ENCODE results near the gene RBFOX2.

The RBFOX2 gene

GRCh38 chr22:35940166-35940565 is 88.5 kb downstream of the RBFOX2 start:
- no peaks in the 10 kb centered on the region for H3K27me3 ChIP-seq (ENCODE audit: insufficient read depth, low read length)
- H3K4me1 ChIP-seq (ENCODE audit: insufficient read depth, low read length, severe bottlenecking): no peaks in the 10 kb centered on the region
- H4K20me1 ChIP-seq (ENCODE audit: insufficient read depth, low read length): no peaks in the 10 kb centered on the region
- H3K4me2 ChIP-seq (ENCODE audit: low read length): no peak overlapping the region
- no peaks in the 10 kb centered on the region for H3K9me2 ChIP-seq (ENCODE audit: low read depth, low read length)
- H3K36me3 ChIP-seq (ENCODE audit: insufficient read depth, low read length): no peaks in the 10 kb centered on the region
- no peak overlapping the region for H3K27ac ChIP-seq (ENCODE audit: low read depth, low read length, poor library complexity, severe bottlenecking)
- no peaks in the 10 kb centered on the region for H3K79me2 ChIP-seq (ENCODE audit: insufficient read depth, low read length)
- H3K4me3 ChIP-seq (ENCODE audit: low read depth, low read length, poor library complexity, severe bottlenecking): no peak overlapping the region
- H2AFZ ChIP-seq (ENCODE audit: low read length): no peak overlapping the region
- no peak for TF ChIP-seq CTCF (IDR thresholded peaks at IDR 0.05; ENCODE audit: low read length)
- no peak for TF ChIP-seq EZH2 (IDR thresholded peaks at IDR 0.05; ENCODE audit: borderline replicate concordance, low read length)
- H3F3A ChIP-seq (ENCODE audit: insufficient read depth, low read length): no peaks in the 10 kb centered on the region
- H3K9me3 ChIP-seq (ENCODE audit: low read length): no peaks in the 10 kb centered on the region
- no peak overlapping the region for H3K9ac ChIP-seq (ENCODE audit: low read length)

GRCh38 chr22:35938226-35938625 is 90.4 kb downstream of the RBFOX2 start:
- Histone ChIP-seq H2AFZ (ENCODE audit: low read length) (no peak overlapping the region), H3K4me1 (ENCODE audit: insufficient read depth, low read length, severe bottlenecking) (no peaks in the 10 kb centered on the region), H3K79me2 (ENCODE audit: insufficient read depth, low read length) (no peaks in the 10 kb centered on the region), H3K9ac (ENCODE audit: low read length) (no peak overlapping the region), H3K27ac (ENCODE audit: low read depth, low read length, poor library complexity, severe bottlenecking) (no peak overlapping the region), H3K4me3 (ENCODE audit: low read depth, low read length, poor library complexity, severe bottlenecking) (no peak overlapping the region), H3K9me3 (ENCODE audit: low read length) (no peaks in the 10 kb centered on the region), H3K4me2 (ENCODE audit: low read length) (no peak overlapping the region), H4K20me1 (ENCODE audit: insufficient read depth, low read length) (no peaks in the 10 kb centered on the region), H3K36me3 (ENCODE audit: insufficient read depth, low read length) (no peaks in the 10 kb centered on the region), H3K27me3 (ENCODE audit: insufficient read depth, low read length) (no peaks in the 10 kb centered on the region), H3K9me2 (ENCODE audit: low read depth, low read length) (no peaks in the 10 kb centered on the region), H3F3A (ENCODE audit: insufficient read depth, low read length) (no peaks in the 10 kb centered on the region)
- TF ChIP-seq EZH2 (IDR thresholded peaks at IDR 0.05; ENCODE audit: borderline replicate concordance, low read length): no peak
- no peak for TF ChIP-seq CTCF (IDR thresholded peaks at IDR 0.05; ENCODE audit: low read length)

GRCh38 chr22:35930933-35931332 is 97.7 kb downstream of the RBFOX2 start:
- Histone ChIP-seq H3K4me1 (ENCODE audit: insufficient read depth, low read length, severe bottlenecking) (peaks cover 10% of the 10 kb centered on the region), H3K9me2 (ENCODE audit: low read depth, low read length) (no peaks in the 10 kb centered on the region), H3K36me3 (ENCODE audit: insufficient read depth, low read length) (no peaks in the 10 kb centered on the region), H3K27ac (ENCODE audit: low read depth, low read length, poor library complexity, severe bottlenecking) (no peak overlapping the region), H3K79me2 (ENCODE audit: insufficient read depth, low read length) (no peaks in the 10 kb centered on the region), H2AFZ (ENCODE audit: low read length) (no peak overlapping the region), H3K4me3 (ENCODE audit: low read depth, low read length, poor library complexity, severe bottlenecking) (no peak overlapping the region), H3F3A (ENCODE audit: insufficient read depth, low read length) (no peaks in the 10 kb centered on the region), H3K9me3 (ENCODE audit: low read length) (no peaks in the 10 kb centered on the region), H3K4me2 (ENCODE audit: low read length) (no peak overlapping the region), H3K27me3 (ENCODE audit: insufficient read depth, low read length) (no peaks in the 10 kb centered on the region), H4K20me1 (ENCODE audit: insufficient read depth, low read length) (no peaks in the 10 kb centered on the region), H3K9ac (ENCODE audit: low read length) (no peak overlapping the region)
- TF ChIP-seq CTCF (IDR thresholded peaks at IDR 0.05; ENCODE audit: low read length) (peak; percentile 84), EZH2 (IDR thresholded peaks at IDR 0.05; ENCODE audit: borderline replicate concordance, low read length) (no peak)

All from OCI-LY1 (cell line).